ENCODE measurements around the gene PKIB.

DNA sequence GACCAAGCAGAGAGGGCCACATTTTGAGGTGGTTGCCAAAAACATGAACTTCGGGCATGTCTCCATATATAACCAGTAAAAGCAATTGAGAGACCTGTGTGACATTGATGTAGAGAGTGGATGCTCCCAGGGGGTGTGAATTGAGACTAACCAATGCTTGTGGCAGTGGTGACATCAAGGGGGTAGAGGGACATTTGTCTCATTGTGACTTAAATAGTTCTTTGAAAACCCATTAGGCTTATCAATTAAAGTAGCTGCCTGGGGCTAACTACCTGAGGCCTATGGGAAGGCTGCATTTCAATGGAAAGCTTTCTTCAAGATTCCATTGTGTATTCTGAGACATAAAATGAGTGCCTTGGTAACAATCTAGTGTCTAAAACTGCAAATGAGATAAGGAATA is 87.3 kb downstream of the PKIB start:
- TF ChIP-seq, protein P1, sequence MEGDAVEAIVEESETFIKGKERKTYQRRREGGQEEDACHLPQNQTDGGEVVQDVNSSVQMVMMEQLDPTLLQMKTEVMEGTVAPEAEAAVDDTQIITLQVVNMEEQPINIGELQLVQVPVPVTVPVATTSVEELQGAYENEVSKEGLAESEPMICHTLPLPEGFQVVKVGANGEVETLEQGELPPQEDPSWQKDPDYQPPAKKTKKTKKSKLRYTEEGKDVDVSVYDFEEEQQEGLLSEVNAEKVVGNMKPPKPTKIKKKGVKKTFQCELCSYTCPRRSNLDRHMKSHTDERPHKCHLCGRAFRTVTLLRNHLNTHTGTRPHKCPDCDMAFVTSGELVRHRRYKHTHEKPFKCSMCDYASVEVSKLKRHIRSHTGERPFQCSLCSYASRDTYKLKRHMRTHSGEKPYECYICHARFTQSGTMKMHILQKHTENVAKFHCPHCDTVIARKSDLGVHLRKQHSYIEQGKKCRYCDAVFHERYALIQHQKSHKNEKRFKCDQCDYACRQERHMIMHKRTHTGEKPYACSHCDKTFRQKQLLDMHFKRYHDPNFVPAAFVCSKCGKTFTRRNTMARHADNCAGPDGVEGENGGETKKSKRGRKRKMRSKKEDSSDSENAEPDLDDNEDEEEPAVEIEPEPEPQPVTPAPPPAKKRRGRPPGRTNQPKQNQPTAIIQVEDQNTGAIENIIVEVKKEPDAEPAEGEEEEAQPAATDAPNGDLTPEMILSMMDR (IDR thresholded peaks at IDR 0.05; ENCODE audit: low read depth, low read length), result no peak
- TF ChIP-seq EZH2phosphoT487 (IDR thresholded peaks at IDR 0.05; ENCODE audit: low read depth), result no peak
